ENCODE data around the gene PLXNC1. TPM values are rescaled to one million over a fixed set of nuclear protein-coding genes. Genes with fewer than 3 reads are reported as not detected.

Gene PLXNC1
- 6.6 TPM for polyA plus RNA-seq

DNA sequence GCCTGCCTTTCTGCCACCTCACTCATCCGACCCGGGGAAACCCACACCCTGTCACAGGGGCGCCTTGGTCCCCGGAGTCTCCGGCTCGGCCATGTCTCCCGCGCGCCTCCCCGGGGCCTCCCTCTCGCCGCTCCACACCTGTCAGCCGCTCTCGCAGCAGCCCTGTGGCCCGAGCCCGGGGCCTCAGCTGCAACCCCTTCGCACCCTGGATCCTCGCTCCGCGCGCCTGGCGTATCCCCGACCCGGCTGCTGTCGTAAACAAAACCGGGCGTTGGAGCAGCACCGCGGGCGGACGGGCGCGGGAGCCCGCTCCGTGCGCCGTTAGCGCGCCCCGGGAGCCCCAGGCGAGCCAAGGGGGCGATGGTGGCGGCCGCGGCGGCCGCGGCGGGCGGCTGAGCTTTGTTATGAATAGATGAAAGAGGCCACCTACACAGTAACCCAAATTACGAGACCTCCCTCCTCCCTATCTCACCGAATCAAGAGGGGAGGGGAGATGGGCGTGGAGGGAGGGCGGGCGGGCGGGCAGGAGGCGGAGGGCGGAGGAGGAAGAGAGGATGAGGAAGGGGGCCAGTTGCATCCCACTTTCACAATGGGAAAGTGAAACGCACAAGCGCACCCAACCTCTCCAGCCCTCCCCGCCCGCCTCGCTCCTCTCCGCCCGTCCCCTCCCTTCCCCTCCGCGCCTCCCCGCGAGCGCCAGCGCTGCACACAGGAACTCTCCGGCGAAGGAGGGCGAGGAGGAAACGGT lies at the start of gene PLXNC1:
TSS of gene PLXNC1 (plus strand) at position 587 of the 748 bp plus-strand sequence. CDS start 395 bp downstream, outside the sequence.
- Mint-ChIP-seq H3K9me3 (peaks cover 0 to 1% (median 0%) of the 10 kb centered on the region in 3 donors), H3K27ac (peak within 1 kb of the TSS; percentile 50 to 91 (median 86)), H3K4me3 (peak within 1 kb of the TSS; percentile 97 to 98 (median 98)), H3K27me3 (no peaks in the 10 kb centered on the region), H3K36me3 (no peaks in the 10 kb centered on the region), H3K4me1 (peaks cover 29 to 39% (median 36%) of the 10 kb centered on the region in 3 donors)

- Mint-ChIP-seq H3K27me3 (peaks cover 31% of the 10 kb centered on the region), H3K27ac (no peak overlapping the region), H3K4me3 (peak overlapping the region in 1 of 4 donors; percentile 26), H3K9me3 (peaks cover 0 to 1% (median 0%) of the 10 kb centered on the region in 3 donors), H3K4me1 (peaks cover 4 to 5% (median 5%) of the 10 kb centered on the region in 3 donors), H3K36me3 (peaks cover 2% of the 10 kb centered on the region)
Observed at GRCh38 chr12:94099191-94099590, 49.2 kb upstream of the PLXNC1 start.

DNA sequence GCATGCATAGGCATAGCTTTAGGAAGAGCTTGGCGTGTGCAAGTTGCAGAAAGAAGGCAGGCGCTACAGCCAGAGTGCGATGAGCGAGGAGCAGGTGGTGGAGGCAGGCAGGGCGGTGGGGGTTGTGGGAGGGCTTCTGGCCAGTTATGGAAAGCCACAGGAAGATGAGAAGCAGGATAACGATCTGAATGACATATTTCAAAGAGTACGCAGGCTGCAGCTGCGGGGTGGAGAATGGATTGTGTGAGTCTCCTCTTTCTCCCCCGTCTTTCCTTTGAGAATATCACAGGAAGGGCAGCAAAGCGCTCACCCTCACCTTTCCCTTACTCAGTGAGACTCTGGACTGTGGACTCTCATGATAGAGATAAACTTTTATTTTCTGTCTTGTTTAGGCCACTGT lies 48.7 kb upstream of the PLXNC1 start:
- H3K4me3 Mint-ChIP-seq = peak overlapping the region in 1 of 4 donors; percentile 26
- peaks cover 33% of the 10 kb centered on the region for H3K27me3 Mint-ChIP-seq
- H3K9me3 Mint-ChIP-seq = peaks cover 0 to 1% (median 0%) of the 10 kb centered on the region in 3 donors
- peaks cover 2% of the 10 kb centered on the region for H3K36me3 Mint-ChIP-seq
- H3K4me1 Mint-ChIP-seq = peaks cover 4 to 5% (median 5%) of the 10 kb centered on the region in 3 donors
- H3K27ac Mint-ChIP-seq = no peak overlapping the region

DNA sequence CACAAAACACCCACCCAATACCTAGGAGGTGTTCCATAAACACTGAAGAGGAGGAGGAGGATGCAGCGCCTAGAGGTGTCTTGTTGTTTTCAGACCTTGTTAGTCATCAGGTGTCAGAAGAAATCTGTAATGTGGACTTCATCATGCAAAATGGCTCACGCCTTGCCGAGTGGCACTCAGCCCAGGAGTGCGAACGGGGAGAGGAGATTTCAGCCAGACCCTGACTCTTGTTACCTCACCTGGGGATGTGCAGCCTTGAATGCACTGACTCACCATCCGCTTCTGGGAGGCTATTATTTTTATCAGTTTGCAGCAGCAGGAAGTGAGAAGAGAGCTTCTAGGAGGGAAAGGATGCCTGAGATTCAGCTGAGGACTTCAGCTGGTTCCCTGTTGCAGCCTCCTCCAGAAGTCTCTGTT lies 48.2 kb upstream of the PLXNC1 start:
- peaks cover 2% of the 10 kb centered on the region for H3K36me3 Mint-ChIP-seq
- H3K9me3 Mint-ChIP-seq = peaks cover 0 to 1% (median 0%) of the 10 kb centered on the region in 3 donors
- no peak overlapping the region for H3K27ac Mint-ChIP-seq
- H3K27me3 Mint-ChIP-seq = peaks cover 34% of the 10 kb centered on the region
- peak overlapping the region in 3 of 4 donors; percentile 2 to 89 (median 76) for H3K4me3 Mint-ChIP-seq
- peaks cover 4 to 5% (median 5%) of the 10 kb centered on the region in 3 donors for H3K4me1 Mint-ChIP-seq

DNA sequence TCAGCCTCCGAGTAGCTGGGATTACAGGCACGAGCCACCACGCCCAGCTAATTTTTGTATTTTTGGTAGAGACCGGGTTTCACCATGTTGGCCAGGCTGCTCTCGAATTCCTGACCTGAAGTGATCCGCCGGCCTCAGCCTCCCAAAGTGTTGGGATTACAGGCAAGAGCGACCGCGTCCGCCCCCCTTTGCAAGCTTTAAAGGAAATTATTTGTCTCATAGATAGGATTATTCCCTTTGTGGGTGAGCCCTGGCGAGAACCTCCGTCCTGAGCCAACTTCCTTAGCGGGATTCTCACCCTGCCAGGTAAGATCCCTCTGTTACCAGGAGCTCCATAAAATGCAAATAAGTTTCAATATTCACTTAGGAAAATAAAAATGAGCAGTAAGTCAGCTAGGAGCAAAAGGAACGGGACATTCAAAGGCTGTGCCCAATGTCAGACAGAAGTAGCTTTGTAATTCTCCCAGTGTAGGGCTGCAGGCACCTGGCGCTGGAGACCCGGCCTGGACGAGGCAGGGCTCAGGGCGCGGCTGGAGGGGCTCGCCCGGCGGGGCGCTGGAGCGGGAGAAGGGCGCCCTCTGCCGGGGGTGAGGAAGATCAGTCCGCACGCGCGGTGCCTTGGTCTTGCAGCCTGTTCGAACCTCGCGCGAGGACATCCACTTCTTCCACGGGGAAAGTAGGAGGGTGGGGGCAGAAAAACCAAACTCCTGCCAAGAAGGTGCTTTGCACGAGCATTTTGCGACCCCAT lies 47.2 kb upstream of the PLXNC1 start:
- peaks cover 0 to 1% (median 0%) of the 10 kb centered on the region in 3 donors for H3K9me3 Mint-ChIP-seq
- H3K4me1 Mint-ChIP-seq = peaks cover 4 to 5% (median 5%) of the 10 kb centered on the region in 3 donors
- peak overlapping the region in 2 of 3 donors; percentile 23 to 39 for H3K27ac Mint-ChIP-seq
- H3K4me3 Mint-ChIP-seq = peak overlapping the region; percentile 85 to 96 (median 92)
- H3K36me3 Mint-ChIP-seq = peaks cover 2% of the 10 kb centered on the region
- peaks cover 34% of the 10 kb centered on the region for H3K27me3 Mint-ChIP-seq

DNA sequence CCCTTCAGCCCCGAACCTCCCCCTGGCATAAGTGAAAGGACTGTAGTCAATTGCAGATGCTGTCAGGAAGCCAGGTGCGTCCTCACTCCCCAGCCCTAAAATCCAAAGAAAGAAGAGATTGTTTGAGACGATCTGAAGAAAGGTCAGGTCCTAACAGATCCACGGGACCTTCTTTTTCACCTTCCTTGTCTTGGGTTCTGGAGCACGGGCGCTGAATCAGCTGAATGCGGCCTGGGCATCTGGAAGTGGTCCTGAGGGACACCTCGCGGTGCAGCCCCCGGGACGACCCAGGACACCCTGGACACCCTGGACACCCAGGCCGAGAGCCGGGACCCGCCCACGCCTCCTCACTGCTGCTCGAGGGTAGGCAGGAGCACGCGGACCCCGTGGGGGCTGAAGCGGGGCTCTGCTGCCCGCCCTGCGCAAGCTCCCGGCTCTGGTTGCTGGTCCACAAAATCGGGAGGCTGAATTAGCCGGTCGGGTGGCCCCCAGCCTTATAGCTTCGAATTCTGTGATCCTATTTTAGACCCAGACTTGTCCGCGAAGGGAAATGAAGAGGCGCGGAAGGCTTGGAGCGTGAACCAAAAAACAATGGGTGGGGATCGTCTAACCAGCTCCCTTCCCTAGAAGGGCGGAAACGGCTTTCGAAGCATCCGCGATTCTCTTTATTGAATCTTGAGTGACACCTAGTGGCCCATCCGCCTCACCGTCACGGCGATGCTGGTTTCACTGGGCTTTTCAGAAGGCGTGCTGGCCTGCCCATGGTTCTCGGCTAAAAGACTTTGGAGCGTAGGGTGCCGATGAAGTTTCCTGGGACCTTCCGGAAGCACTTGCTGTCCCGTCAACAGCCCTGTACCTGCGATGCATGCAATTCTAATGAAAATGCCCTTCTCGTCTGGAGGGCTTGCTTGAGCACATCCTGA lies 46.4 kb upstream of the PLXNC1 start:
- H3K4me1 Mint-ChIP-seq = peaks cover 4 to 5% (median 5%) of the 10 kb centered on the region in 3 donors
- H3K36me3 Mint-ChIP-seq = peaks cover 2% of the 10 kb centered on the region
- H3K27ac Mint-ChIP-seq = peak overlapping the region in 2 of 3 donors; percentile 23 to 50
- peaks cover 34% of the 10 kb centered on the region for H3K27me3 Mint-ChIP-seq
- H3K4me3 Mint-ChIP-seq = peak overlapping the region; percentile 85 to 96 (median 92)
- H3K9me3 Mint-ChIP-seq = peaks cover 0 to 1% (median 0%) of the 10 kb centered on the region in 3 donors

DNA sequence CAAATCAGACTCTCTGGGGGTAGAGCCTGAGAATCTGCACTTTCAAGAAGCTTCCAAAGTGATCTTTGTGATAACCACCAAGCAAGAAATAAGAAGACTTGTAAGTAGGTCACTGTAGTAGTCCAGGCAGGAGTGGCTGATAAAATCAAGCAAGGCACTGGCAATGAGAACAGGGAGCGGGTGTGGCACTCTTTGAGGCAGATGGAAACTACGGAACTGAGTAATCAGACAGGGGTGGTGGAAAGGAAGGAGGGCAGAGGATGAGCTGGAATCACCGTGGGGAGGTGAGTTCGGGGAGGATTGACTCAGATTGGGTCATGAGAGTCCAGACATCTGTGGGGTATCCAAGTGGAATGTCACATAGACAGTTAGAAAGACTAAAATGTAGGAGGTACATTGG lies 44.4 kb upstream of the PLXNC1 start:
- H3K36me3 Mint-ChIP-seq = peaks cover 2% of the 10 kb centered on the region
- no peaks in the 10 kb centered on the region for H3K9me3 Mint-ChIP-seq
- H3K27me3 Mint-ChIP-seq = peaks cover 30% of the 10 kb centered on the region
- peak overlapping the region in 1 of 4 donors; percentile 20 for H3K4me3 Mint-ChIP-seq
- peaks cover 4 to 5% (median 5%) of the 10 kb centered on the region in 3 donors for H3K4me1 Mint-ChIP-seq
- peak overlapping the region in 1 of 3 donors; percentile 65 for H3K27ac Mint-ChIP-seq

DNA sequence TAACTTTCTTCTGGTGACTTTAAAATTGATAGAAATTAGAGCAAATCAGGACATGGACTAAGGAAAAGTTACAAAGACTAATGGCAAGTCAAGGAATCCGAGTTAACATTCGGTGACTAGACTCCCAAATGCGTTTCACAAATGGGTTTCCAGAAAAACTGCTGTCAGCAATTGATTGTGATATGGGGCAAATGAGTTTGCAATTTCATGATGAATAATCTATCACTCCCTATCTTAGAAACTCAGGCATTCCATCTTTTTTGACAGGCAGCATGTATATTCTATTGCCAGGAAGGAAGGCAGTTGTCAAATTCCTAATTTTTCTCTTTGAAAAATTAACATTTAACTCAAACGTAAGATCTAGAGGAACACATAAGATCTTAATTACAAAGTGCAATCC lies 40.5 kb upstream of the PLXNC1 start:
- H3K4me3 Mint-ChIP-seq = no peak overlapping the region
- peaks cover 9% of the 10 kb centered on the region for H3K27me3 Mint-ChIP-seq
- no peak overlapping the region for H3K27ac Mint-ChIP-seq
- H3K4me1 Mint-ChIP-seq = no peaks in the 10 kb centered on the region
- H3K9me3 Mint-ChIP-seq = no peaks in the 10 kb centered on the region
- peaks cover 2% of the 10 kb centered on the region for H3K36me3 Mint-ChIP-seq

GRCh38 chr12:94109160-94109559 lies 39.2 kb upstream of the PLXNC1 start:
- Mint-ChIP-seq H3K9me3 (no peaks in the 10 kb centered on the region), H3K27me3 (peaks cover 5% of the 10 kb centered on the region), H3K4me1 (peaks cover 0 to 3% (median 0%) of the 10 kb centered on the region in 3 donors), H3K27ac (peak overlapping the region in 1 of 3 donors; percentile 18), H3K36me3 (no peaks in the 10 kb centered on the region), H3K4me3 (no peak overlapping the region)

DNA sequence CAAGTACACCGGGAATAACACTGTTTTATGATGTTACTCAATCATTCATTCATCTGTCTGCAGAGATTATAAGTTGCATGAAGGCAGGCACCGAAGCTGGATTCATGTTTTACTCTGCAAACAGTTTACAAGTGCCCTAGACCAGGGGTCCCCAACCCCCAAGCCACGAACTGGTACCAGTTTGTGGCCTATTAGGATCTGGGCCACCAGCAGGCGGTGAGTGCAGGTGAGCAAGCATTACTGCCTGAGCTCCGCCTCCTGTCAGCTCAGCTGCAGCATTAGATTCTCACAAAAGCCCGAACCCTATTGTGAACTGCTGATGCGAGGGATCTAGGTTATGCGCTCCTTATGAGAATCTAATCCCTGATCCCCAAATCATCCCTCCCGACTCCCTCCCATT lies 38.1 kb upstream of the PLXNC1 start:
- no peaks in the 10 kb centered on the region for H3K9me3 Mint-ChIP-seq
- H3K27ac Mint-ChIP-seq = no peak overlapping the region
- H3K4me3 Mint-ChIP-seq = no peak overlapping the region
- H3K36me3 Mint-ChIP-seq = no peaks in the 10 kb centered on the region
- H3K27me3 Mint-ChIP-seq = peaks cover 4% of the 10 kb centered on the region
- H3K4me1 Mint-ChIP-seq = peaks cover 0 to 3% (median 0%) of the 10 kb centered on the region in 3 donors

DNA sequence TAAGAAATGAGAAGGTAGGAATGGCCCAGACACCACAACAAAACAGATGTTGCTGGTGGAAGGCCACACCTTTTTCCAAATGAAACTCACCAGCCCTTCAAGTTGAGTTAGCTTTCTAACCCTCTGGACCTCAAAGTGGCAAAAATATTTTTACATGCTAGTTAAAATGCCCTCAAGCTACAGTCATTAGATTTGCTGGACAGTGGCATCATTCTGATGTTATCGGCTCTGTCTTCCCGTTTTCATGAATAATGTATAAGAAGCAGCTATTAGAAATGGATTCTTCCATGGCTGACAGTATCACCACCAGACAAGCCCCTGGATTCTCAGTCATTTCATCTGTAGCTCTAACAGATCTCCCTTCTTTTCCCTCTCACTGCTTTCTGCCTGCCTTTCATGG lies 37.1 kb upstream of the PLXNC1 start:
- H3K9me3 Mint-ChIP-seq = no peaks in the 10 kb centered on the region
- peaks cover 3% of the 10 kb centered on the region for H3K36me3 Mint-ChIP-seq
- H3K4me3 Mint-ChIP-seq = no peak overlapping the region
- H3K27ac Mint-ChIP-seq = no peak overlapping the region
- H3K4me1 Mint-ChIP-seq = peaks cover 0 to 6% (median 0%) of the 10 kb centered on the region in 3 donors
- peaks cover 4% of the 10 kb centered on the region for H3K27me3 Mint-ChIP-seq

- H3K4me3 Mint-ChIP-seq = no peak overlapping the region
- no peaks in the 10 kb centered on the region for H3K9me3 Mint-ChIP-seq
- H3K27me3 Mint-ChIP-seq = peaks cover 4% of the 10 kb centered on the region
- H3K36me3 Mint-ChIP-seq = peaks cover 3% of the 10 kb centered on the region
- H3K27ac Mint-ChIP-seq = no peak overlapping the region
- H3K4me1 Mint-ChIP-seq = peaks cover 0 to 6% (median 0%) of the 10 kb centered on the region in 3 donors
Observed at GRCh38 chr12:94112121-94112520, 36.3 kb upstream of the PLXNC1 start.

- Mint-ChIP-seq H3K27ac (no peak overlapping the region), H3K36me3 (peaks cover 3% of the 10 kb centered on the region), H3K4me1 (peaks cover 0 to 6% (median 0%) of the 10 kb centered on the region in 3 donors), H3K27me3 (peaks cover 4% of the 10 kb centered on the region), H3K4me3 (no peak overlapping the region), H3K9me3 (no peaks in the 10 kb centered on the region)
Observed at GRCh38 chr12:94114166-94114565, 34.2 kb upstream of the PLXNC1 start.

GRCh38 chr12:94116191-94116590 lies 32.2 kb upstream of the PLXNC1 start:
- Mint-ChIP-seq H3K4me1 (peaks cover 0 to 6% (median 0%) of the 10 kb centered on the region in 3 donors), H3K27me3 (peaks cover 3% of the 10 kb centered on the region), H3K27ac (no peak overlapping the region), H3K36me3 (peaks cover 3% of the 10 kb centered on the region), H3K9me3 (no peaks in the 10 kb centered on the region), H3K4me3 (no peak overlapping the region)

All from IgD-negative memory B cell (primary cell).